CD4-positive, alpha-beta memory T cell (primary cell): ENCODE results near the gene ZSCAN12. TPM values are rescaled to one million over a fixed set of nuclear protein-coding genes. Genes with fewer than 3 reads are reported as not detected.
"Not testable (repeated sequence)": the region's sequence is repeated elsewhere in the genome, so short reads cannot be mapped to it uniquely, and the experiment has no call there.

Experiments used
- CTCF ChIA-PET: fragments of 350-600 bp; sonication (Branson Sonifier 250); formaldehyde crosslinking; loops from one replicate; lab custom pipeline; 2021; ENCODE audit warnings: inconsistent platforms; ENCODE audit not compliant: partially characterized antibody; lab: Charles Lee
- POLR2A ChIA-PET: fragments of 350-600 bp; sonication (Branson Sonifier 250); formaldehyde crosslinking; loops from one replicate; lab custom pipeline; 2021; ENCODE audit not compliant: partially characterized antibody; lab: Charles Lee
- DNase-seq, 5 donors: peaks; one replicate each; pipeline versions ENCODE4 v3.0.0 to v3.0.0-alpha.2; 2020 to 2022; ENCODE audit warnings: mixed read lengths in 1 of 5
- H3K27ac ChIP-seq: one replicate; pipeline ENCODE4 v1.7.0; 2013; ENCODE audit warnings: low read depth, low read length
- H3K27me3 ChIP-seq: 2 replicates; pipeline ENCODE4 v1.7.0; 2013; ENCODE audit warnings: mild to moderate bottlenecking, low read length, moderate library complexity; ENCODE audit not compliant: insufficient read depth
- H3K36me3 ChIP-seq: 2 replicates; pipeline ENCODE4 v1.7.0; 2013; ENCODE audit warnings: mild to moderate bottlenecking, low read length, moderate library complexity; ENCODE audit not compliant: insufficient read depth
- H3K4me1 ChIP-seq: 2 replicates; pipeline ENCODE4 v1.7.0; 2013; ENCODE audit warnings: mild to moderate bottlenecking, low read length, moderate library complexity; ENCODE audit not compliant: insufficient read depth
- H3K4me3 ChIP-seq, 2 donors: one replicate each; pipeline ENCODE4 v1.7.0; 2013; ENCODE audit warnings: low read length in 2 of 2, mild to moderate bottlenecking in 1 of 2
- H3K9me3 ChIP-seq, 2 donors: one replicate each; pipeline ENCODE4 v1.7.0; 2013; ENCODE audit warnings: low read length in 2 of 2, control low read depth in 1 of 2; ENCODE audit not compliant: control insufficient read depth in 1 of 2
- H3K27ac Mint-ChIP-seq, 7 donors: one replicate each; pipeline ENCODE4 v1.8.0; 2020 to 2021; ENCODE audit warnings: mixed read lengths in 7 of 7, mild to moderate bottlenecking in 6 of 7, inconsistent platforms in 3 of 7, moderate library complexity in 3 of 7
- H3K27me3 Mint-ChIP-seq, 2 donors: one replicate each; pipeline ENCODE4 v1.8.0; 2020 to 2021; ENCODE audit warnings: mixed read lengths in 2 of 2
- H3K36me3 Mint-ChIP-seq, 2 donors: one replicate each; pipeline ENCODE4 v1.8.0; 2020 to 2021; ENCODE audit warnings: mixed read lengths in 2 of 2, inconsistent platforms in 1 of 2, mild to moderate bottlenecking in 1 of 2
- H3K4me1 Mint-ChIP-seq, 4 donors: one replicate each; pipeline ENCODE4 v1.8.0; 2020 to 2021; ENCODE audit warnings: mixed read lengths in 4 of 4, mild to moderate bottlenecking in 1 of 4
- H3K4me3 Mint-ChIP-seq, 8 donors: one replicate each; pipeline ENCODE4 v1.8.0; 2020 to 2021; ENCODE audit warnings: mixed read lengths in 8 of 8, mild to moderate bottlenecking in 7 of 8, moderate library complexity in 6 of 8, inconsistent platforms in 3 of 8
- H3K9me3 Mint-ChIP-seq, 8 donors: one replicate each; pipeline ENCODE4 v1.8.0; 2020 to 2021; ENCODE audit warnings: mixed read lengths in 8 of 8, mild to moderate bottlenecking in 5 of 8, inconsistent platforms in 3 of 8, moderate library complexity in 1 of 8
- intact Hi-C: fragments of 100-400 bp; cut with micrococcal nuclease; formaldehyde crosslinking; loops from one replicate; pipeline ENCODE4 v1.15.1; 2023
- polyA plus RNA-seq, 2 donors: library from polyadenylated mRNA; unstranded; fragments of 300-500 nt; fragmentation: Illumina TruSeq; gene quantifications; one replicate each; pipeline ENCODE4 v1.2.3, GENCODE V29; 2021
- total RNA-seq, 2 experiments: library from RNA; stranded (reverse); gene quantifications; one replicate each; pipeline ENCODE4 v1.2.3, GENCODE V29; 2021

The ZSCAN12 gene
- total RNA-seq (1 to 10 TPM; 8.0 to 8.3 TPM), polyA plus RNA-seq (1 to 10 TPM in 1 of 2 donors, under 1 TPM in 1; 0.70 to 1.3 TPM)

- no peaks in the 10 kb centered on the region for H3K9me3 ChIP-seq
- peaks cover 43% of the 10 kb centered on the region for H3K4me1 ChIP-seq
- H3K36me3 ChIP-seq = no peaks in the 10 kb centered on the region
- H3K9me3 Mint-ChIP-seq = peaks cover 0 to 6% (median 0%) of the 10 kb centered on the region in 8 donors
- peak; percentile 72 to 81 (median 80) for DNase-seq
- peaks cover 27 to 35% of the 10 kb centered on the region in 2 donors for H3K36me3 Mint-ChIP-seq
- H3K4me1 Mint-ChIP-seq = peaks cover 19 to 59% (median 39%) of the 10 kb centered on the region in 4 donors
- peak within 1 kb of the TSS; percentile 44 for H3K27ac ChIP-seq
- peaks cover 8 to 11% of the 10 kb centered on the region in 2 donors for H3K27me3 Mint-ChIP-seq
- H3K27me3 ChIP-seq = no peaks in the 10 kb centered on the region
- CTCF ChIA-PET = interaction anchor here (0.9 to 1.1 kb wide), 2 partner anchors 10 to 132 kb away, joined by 3 to 4 read pairs; partner anchors contain the start of gene ZSCAN26
- intact Hi-C loops = loop anchor here (1.0 to 5.0 kb wide), 9 partner anchors 44 to 295 kb away; partner anchors contain the start of genes ZKSCAN3, ZKSCAN4, ZKSCAN8 and ZSCAN16
- H3K4me3 ChIP-seq = peak within 1 kb of the TSS; percentile 81 to 91
- H3K27ac Mint-ChIP-seq = peak within 1 kb of the TSS; percentile 72 to 94 (median 90)
- peak within 1 kb of the TSS; percentile 94 to 96 (median 95) for H3K4me3 Mint-ChIP-seq
- POLR2A ChIA-PET = interaction anchor here (1.0 to 2.2 kb wide), 5 partner anchors 44 to 920 kb away, joined by 3 to 10 read pairs (median 4); partner anchors contain the start of genes ZKSCAN8 and ZSCAN23
These were observed at the start of gene ZSCAN12 for GRCh38 chr6:28399350-28400121. ZSCAN12 (minus strand) TSS chr6:28399747; CDS start chr6:28398405, 1,342 bp downstream.

- no peaks in the 10 kb centered on the region for H3K9me3 ChIP-seq
- no peak overlapping the region for H3K27ac ChIP-seq
- no peaks in the 10 kb centered on the region for H3K36me3 Mint-ChIP-seq
- ChIA-PET POLR2A (no interaction called here), CTCF (no interaction called here)
- peaks cover 0 to 12% (median 5%) of the 10 kb centered on the region in 8 donors for H3K9me3 Mint-ChIP-seq
- H3K27me3 ChIP-seq = peaks cover 14% of the 10 kb centered on the region
- H3K27ac Mint-ChIP-seq = peak overlapping the region in 1 of 7 donors; percentile 38
- no peaks in the 10 kb centered on the region for H3K4me1 ChIP-seq
- intact Hi-C loops = no loop called here
- no peak overlapping the region for H3K4me3 Mint-ChIP-seq
- peak in 4 of 5 donors; percentile 18 to 33 (median 25) for DNase-seq
- H3K4me3 ChIP-seq = no peak overlapping the region
- no peaks in the 10 kb centered on the region for H3K36me3 ChIP-seq
- H3K27me3 Mint-ChIP-seq = peaks cover 30 to 43% of the 10 kb centered on the region in 2 donors
- H3K4me1 Mint-ChIP-seq = peaks cover 6 to 16% (median 10%) of the 10 kb centered on the region in 4 donors
These were observed 49.5 kb upstream of the ZSCAN12 start for GRCh38 chr6:28449056-28449455.

GRCh38 chr6:28447512-28447906 lies 48.0 kb upstream of the ZSCAN12 start:
- H3K9me3 ChIP-seq, DNase-seq, intact Hi-C loops, H3K27ac ChIP-seq, CTCF ChIA-PET, H3K36me3 ChIP-seq, H3K36me3 Mint-ChIP-seq, POLR2A ChIA-PET, H3K4me3 ChIP-seq, H3K27ac Mint-ChIP-seq: not testable (repeated sequence)
- H3K27me3 ChIP-seq = peaks cover 14% of the 10 kb centered on the region
- Mint-ChIP-seq H3K4me1 (peaks cover 16 to 30% (median 21%) of the 10 kb centered on the region in 4 donors), H3K9me3 (peaks cover 2 to 20% (median 8%) of the 10 kb centered on the region in 8 donors), H3K4me3 (peak overlapping the region in 2 of 8 donors; percentile 36 to 75), H3K27me3 (peaks cover 27 to 42% of the 10 kb centered on the region in 2 donors)
- H3K4me1 ChIP-seq = peaks cover 15% of the 10 kb centered on the region

- no peaks in the 10 kb centered on the region for H3K9me3 ChIP-seq
- Mint-ChIP-seq H3K27me3 (peaks cover 26 to 44% of the 10 kb centered on the region in 2 donors), H3K4me3 (peak overlapping the region; percentile 0 to 80 (median 59)), H3K4me1 (peaks cover 16 to 30% (median 21%) of the 10 kb centered on the region in 4 donors), H3K27ac (peak overlapping the region in 2 of 7 donors; percentile 51 to 57), H3K36me3 (peaks cover 0 to 6% of the 10 kb centered on the region in 2 donors), H3K9me3 (peaks cover 2 to 20% (median 8%) of the 10 kb centered on the region in 8 donors)
- no peak overlapping the region for H3K4me3 ChIP-seq
- POLR2A ChIA-PET = no interaction called here
- CTCF ChIA-PET = no interaction called here
- intact Hi-C loops = no loop called here
- DNase-seq = no peak
- peaks cover 15% of the 10 kb centered on the region for H3K4me1 ChIP-seq
- H3K27me3 ChIP-seq = peaks cover 14% of the 10 kb centered on the region
- no peak overlapping the region for H3K27ac ChIP-seq
- no peaks in the 10 kb centered on the region for H3K36me3 ChIP-seq
These were observed 47.4 kb upstream of the ZSCAN12 start for GRCh38 chr6:28446818-28447511.

GRCh38 chr6:28444759-28445158 lies 45.2 kb upstream of the ZSCAN12 start:
- Mint-ChIP-seq H3K4me1 (peaks cover 16 to 30% (median 21%) of the 10 kb centered on the region in 4 donors), H3K27ac (peak overlapping the region in 2 of 7 donors; percentile 33 to 45), H3K9me3 (peaks cover 2 to 20% (median 8%) of the 10 kb centered on the region in 8 donors), H3K4me3 (peak overlapping the region in 1 of 8 donors; percentile 43), H3K27me3 (peaks cover 26 to 35% of the 10 kb centered on the region in 2 donors)
- intact Hi-C loops, H3K36me3 ChIP-seq, H3K36me3 Mint-ChIP-seq, CTCF ChIA-PET, H3K9me3 ChIP-seq, H3K4me3 ChIP-seq, H3K27ac ChIP-seq, DNase-seq, POLR2A ChIA-PET: not testable (repeated sequence)
- peaks cover 15% of the 10 kb centered on the region for H3K4me1 ChIP-seq
- H3K27me3 ChIP-seq = peaks cover 14% of the 10 kb centered on the region

GRCh38 chr6:28443112-28443773 lies 43.7 kb upstream of the ZSCAN12 start, which contains the start of gene ZSCAN23:
ZSCAN23 (minus strand) TSS chr6:28443491; CDS start chr6:28436266, 7,225 bp downstream.
- Mint-ChIP-seq H3K4me1 (peaks cover 13 to 25% (median 16%) of the 10 kb centered on the region in 4 donors), H3K36me3 (peaks cover 0 to 6% of the 10 kb centered on the region in 2 donors), H3K27me3 (peaks cover 30 to 37% of the 10 kb centered on the region in 2 donors), H3K27ac (peak within 1 kb of the TSS; percentile 91 to 97 (median 96)), H3K4me3 (peak within 1 kb of the TSS; percentile 92 to 99 (median 95)), H3K9me3 (peaks cover 2 to 20% (median 8%) of the 10 kb centered on the region in 8 donors)
- no peaks in the 10 kb centered on the region for H3K36me3 ChIP-seq
- intact Hi-C loops = loop anchor here (1.0 kb wide), 1 partner anchor 44 kb away; the partner anchor contains the start of gene ZSCAN12
- POLR2A ChIA-PET = interaction anchor here (2.2 kb wide), 1 partner anchor 44 kb away, joined by 5 read pairs; the partner anchor contains the start of gene ZSCAN12
- no peak within 1 kb of the TSS for H3K27ac ChIP-seq
- H3K4me3 ChIP-seq = peak within 1 kb of the TSS; percentile 19 to 53
- peaks cover 14% of the 10 kb centered on the region for H3K27me3 ChIP-seq
- CTCF ChIA-PET = no interaction called here
- H3K4me1 ChIP-seq = peaks cover 15% of the 10 kb centered on the region
- no peaks in the 10 kb centered on the region for H3K9me3 ChIP-seq
- peak; percentile 86 to 92 (median 89) for DNase-seq
